KMS-11 (cell line): ENCODE data around the gene CSNK1G2.

ENCODE experiments used
- H2AFZ ChIP-seq: fragments of 200-600 bp; sonication (generic); 2 replicates; pipeline ENCODE4 v1.6.1; 2016; ENCODE audit warnings: antibody characterized with exemption, mixed run types, low read depth
- H3K27ac ChIP-seq: fragments of 200-600 bp; sonication (generic); 2 replicates; pipeline ENCODE4 v1.6.1; 2016; ENCODE audit warnings: mild to moderate bottlenecking, mixed run types
- H3K27me3 ChIP-seq: fragments of 200-600 bp; sonication (generic); 2 replicates; pipeline ENCODE4 v1.6.1; 2017; ENCODE audit warnings: mild to moderate bottlenecking, low read depth, mixed run types, moderate library complexity; ENCODE audit not compliant: insufficient read depth
- H3K36me3 ChIP-seq: fragments of 200-600 bp; sonication (generic); 2 replicates; pipeline ENCODE4 v1.6.1; 2017; ENCODE audit warnings: mild to moderate bottlenecking, mixed run types; ENCODE audit not compliant: insufficient read depth
- H3K4me1 ChIP-seq: fragments of 200-600 bp; sonication (generic); 2 replicates; pipeline ENCODE4 v1.6.1; 2016; ENCODE audit warnings: mild to moderate bottlenecking, low read depth, mixed run types; ENCODE audit not compliant: poor library complexity, severe bottlenecking
- H3K4me2 ChIP-seq: fragments of 200-600 bp; sonication (generic); 2 replicates; pipeline ENCODE4 v1.7.0; 2016; ENCODE audit warnings: mild to moderate bottlenecking, mixed run types
- H3K4me3 ChIP-seq: fragments of 200-600 bp; sonication (generic); IDR thresholded peaks from 2 replicates; pipeline ENCODE4 v1.6.1; 2017; ENCODE audit warnings: low read depth, low read length, mixed read lengths; ENCODE audit not compliant: insufficient read depth
- H3K79me2 ChIP-seq: fragments of 200-600 bp; sonication (generic); 2 replicates; pipeline ENCODE4 v1.6.1; 2016; ENCODE audit warnings: low read depth, mixed run types; ENCODE audit not compliant: insufficient read depth
- H3K9ac ChIP-seq: fragments of 200-600 bp; sonication (generic); 2 replicates; pipeline ENCODE4 v1.6.1; 2016; ENCODE audit warnings: mild to moderate bottlenecking, mixed run types
- H4K20me1 ChIP-seq: fragments of 200-600 bp; sonication (generic); 2 replicates; pipeline ENCODE4 v1.6.1; 2016; ENCODE audit warnings: mild to moderate bottlenecking, mixed run types; ENCODE audit not compliant: insufficient read depth
- TF ChIP-seq, protein P1 (sequence below): fragments of 200-600 bp; sonication (generic); conservative IDR thresholded peaks from 2 replicates; pipeline ENCODE4 v1.6.1; 2017; ENCODE audit warnings: low read depth, mild to moderate bottlenecking, antibody characterized with exemption, low read length, moderate library complexity, mixed read lengths

The CSNK1G2 gene

GRCh38 chr19:1980809-1981181 is 39.8 kb downstream of the CSNK1G2 start:
- Histone ChIP-seq H3K27ac (no peak overlapping the region), H3K27me3 (no peaks in the 10 kb centered on the region), H2AFZ (no peak overlapping the region), H3K79me2 (no peaks in the 10 kb centered on the region), H3K4me3 (no peak overlapping the region), H4K20me1 (no peaks in the 10 kb centered on the region), H3K36me3 (peaks cover 3% of the 10 kb centered on the region; the same call in 1 of the 2 replicates), H3K4me2 (no peak overlapping the region), H3K9ac (no peak overlapping the region), H3K4me1 (no peaks in the 10 kb centered on the region)
- TF ChIP-seq, protein P1, sequence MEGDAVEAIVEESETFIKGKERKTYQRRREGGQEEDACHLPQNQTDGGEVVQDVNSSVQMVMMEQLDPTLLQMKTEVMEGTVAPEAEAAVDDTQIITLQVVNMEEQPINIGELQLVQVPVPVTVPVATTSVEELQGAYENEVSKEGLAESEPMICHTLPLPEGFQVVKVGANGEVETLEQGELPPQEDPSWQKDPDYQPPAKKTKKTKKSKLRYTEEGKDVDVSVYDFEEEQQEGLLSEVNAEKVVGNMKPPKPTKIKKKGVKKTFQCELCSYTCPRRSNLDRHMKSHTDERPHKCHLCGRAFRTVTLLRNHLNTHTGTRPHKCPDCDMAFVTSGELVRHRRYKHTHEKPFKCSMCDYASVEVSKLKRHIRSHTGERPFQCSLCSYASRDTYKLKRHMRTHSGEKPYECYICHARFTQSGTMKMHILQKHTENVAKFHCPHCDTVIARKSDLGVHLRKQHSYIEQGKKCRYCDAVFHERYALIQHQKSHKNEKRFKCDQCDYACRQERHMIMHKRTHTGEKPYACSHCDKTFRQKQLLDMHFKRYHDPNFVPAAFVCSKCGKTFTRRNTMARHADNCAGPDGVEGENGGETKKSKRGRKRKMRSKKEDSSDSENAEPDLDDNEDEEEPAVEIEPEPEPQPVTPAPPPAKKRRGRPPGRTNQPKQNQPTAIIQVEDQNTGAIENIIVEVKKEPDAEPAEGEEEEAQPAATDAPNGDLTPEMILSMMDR = no peak

DNA sequence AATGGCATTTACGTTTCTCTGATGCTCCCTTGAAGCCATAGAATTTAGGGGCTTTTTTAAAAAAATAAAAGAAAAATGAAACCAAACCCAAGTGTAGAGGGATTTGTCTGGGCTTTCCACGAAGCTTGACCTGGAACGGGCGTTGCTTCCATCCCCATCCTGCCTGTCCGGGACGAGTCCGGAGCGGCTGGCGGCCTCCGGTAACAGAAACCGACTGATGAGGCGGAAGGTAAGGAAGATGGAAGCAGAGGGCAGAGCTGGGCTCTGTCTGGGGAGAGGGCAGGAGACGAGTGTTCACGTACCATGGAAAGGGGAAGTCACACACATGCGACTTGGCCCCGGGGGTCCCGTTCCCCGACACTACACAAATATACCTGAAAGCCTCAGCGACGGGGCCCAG is 40.3 kb downstream of the CSNK1G2 start:
- Histone ChIP-seq H3K27me3 (no peaks in the 10 kb centered on the region), H3K4me1 (no peaks in the 10 kb centered on the region), H3K27ac (no peak overlapping the region), H3K9ac (no peak overlapping the region), H3K36me3 (peaks cover 3% of the 10 kb centered on the region; the same call in 1 of the 2 replicates), H4K20me1 (no peaks in the 10 kb centered on the region), H3K79me2 (no peaks in the 10 kb centered on the region), H3K4me2 (no peak overlapping the region), H3K4me3 (no peak overlapping the region), H2AFZ (no peak overlapping the region)
- TF ChIP-seq, protein P1 = no peak

- Histone ChIP-seq H2AFZ (no peak overlapping the region), H3K36me3 (peaks cover 3% of the 10 kb centered on the region; the same call in 1 of the 2 replicates), H3K4me2 (no peak overlapping the region), H4K20me1 (no peaks in the 10 kb centered on the region), H3K4me3 (no peak overlapping the region), H3K79me2 (no peaks in the 10 kb centered on the region), H3K27ac (no peak overlapping the region), H3K4me1 (no peaks in the 10 kb centered on the region), H3K27me3 (no peaks in the 10 kb centered on the region), H3K9ac (no peak overlapping the region)
- TF ChIP-seq, protein P1 = no peak
These were observed 43.4 kb downstream of the CSNK1G2 start for GRCh38 chr19:1984357-1984756.

GRCh38 chr19:1985588-1986356 is 44.8 kb downstream of the CSNK1G2 start:
- peaks cover 3% of the 10 kb centered on the region; the same call in 1 of the 2 replicates for H3K36me3 ChIP-seq
- TF ChIP-seq, protein P1 = no peak

More at GRCh38 chr19:1985588-1986356, 44.8 kb downstream of the CSNK1G2 start:
- Histone ChIP-seq H3K4me1 (no peaks in the 10 kb centered on the region), H3K27me3 (no peaks in the 10 kb centered on the region), H3K9ac (no peak overlapping the region), H3K79me2 (no peaks in the 10 kb centered on the region), H2AFZ (no peak overlapping the region), H3K4me3 (no peak overlapping the region), H3K4me2 (no peak overlapping the region), H4K20me1 (no peaks in the 10 kb centered on the region), H3K27ac (no peak overlapping the region)
